ENCODE measurements around the gene C1GALT1.
"Not testable (repeated sequence)": the region's sequence is repeated elsewhere in the genome, so short reads cannot be mapped to it uniquely, and the experiment has no call there.

Gene C1GALT1

DNA sequence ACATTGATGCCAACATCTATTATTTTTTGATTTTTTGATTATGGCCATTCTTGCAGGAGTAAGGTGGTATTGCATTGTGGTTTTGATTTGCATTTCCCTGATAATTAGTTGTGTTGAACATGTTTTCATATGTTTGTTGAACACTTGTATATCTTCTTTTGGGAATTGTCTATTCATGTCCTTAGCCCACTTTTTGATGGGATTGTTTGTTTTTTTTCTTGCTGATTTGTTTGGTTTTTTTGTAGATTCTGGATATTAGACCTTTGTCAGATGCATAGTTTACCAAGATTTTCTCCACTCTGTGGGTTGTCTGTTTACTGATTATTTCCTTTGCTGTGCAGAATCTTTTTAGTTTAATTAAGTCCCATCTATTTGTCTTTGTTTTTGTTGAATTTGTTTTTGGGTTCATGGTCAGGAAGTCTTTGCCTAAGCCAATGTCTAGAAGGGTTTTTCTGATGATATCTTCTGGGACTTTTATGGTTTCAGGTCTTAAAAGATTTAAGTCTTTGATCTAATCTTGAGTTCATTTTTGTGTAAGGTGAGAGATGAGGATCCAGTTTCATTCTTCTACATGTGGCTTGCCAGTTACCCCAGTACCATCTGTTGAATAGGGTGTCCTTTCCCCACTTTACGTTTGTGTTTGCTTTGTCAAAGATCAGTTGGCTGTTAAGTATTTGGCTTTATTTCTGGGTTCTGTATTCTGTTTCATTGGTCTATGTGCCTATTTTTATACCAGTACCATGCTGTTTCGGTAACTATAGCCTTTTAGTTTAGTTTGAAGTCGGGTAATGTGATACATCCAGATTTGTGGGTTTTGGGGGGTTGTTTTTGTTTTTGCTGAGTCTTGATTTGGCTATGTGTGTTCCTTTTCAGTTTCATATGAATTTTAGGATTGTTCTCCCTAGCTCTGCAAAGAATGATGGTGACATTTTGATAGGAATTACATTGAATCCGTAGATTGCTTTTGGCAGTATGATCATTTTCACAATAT lies 10.7 kb downstream of the C1GALT1 start:
- H3K27ac ChIP-seq; DNase-seq (ENCODE audit: low read depth, low spot score): not testable (repeated sequence)

DNA sequence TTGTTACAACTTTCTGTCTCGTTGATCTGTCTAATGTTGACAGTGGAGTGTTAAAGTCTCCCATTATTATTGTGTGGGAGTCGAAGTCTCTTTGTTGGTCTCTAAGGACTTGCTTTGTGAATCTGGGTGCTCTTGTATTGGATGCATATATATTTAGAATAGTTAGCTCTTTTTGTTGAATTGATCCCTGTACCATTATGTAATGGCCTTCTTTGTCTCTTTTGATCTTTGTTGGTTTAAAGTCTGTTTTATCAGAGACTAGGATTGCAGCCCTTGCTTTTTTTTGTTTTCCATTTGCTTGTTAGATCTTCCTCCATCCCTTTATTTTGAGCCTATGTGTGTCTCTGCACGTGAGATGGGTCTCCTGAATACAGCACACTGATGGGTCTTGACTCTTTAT lies 17.2 kb downstream of the C1GALT1 start:
- not testable (repeated sequence) for H3K27ac ChIP-seq

DNA sequence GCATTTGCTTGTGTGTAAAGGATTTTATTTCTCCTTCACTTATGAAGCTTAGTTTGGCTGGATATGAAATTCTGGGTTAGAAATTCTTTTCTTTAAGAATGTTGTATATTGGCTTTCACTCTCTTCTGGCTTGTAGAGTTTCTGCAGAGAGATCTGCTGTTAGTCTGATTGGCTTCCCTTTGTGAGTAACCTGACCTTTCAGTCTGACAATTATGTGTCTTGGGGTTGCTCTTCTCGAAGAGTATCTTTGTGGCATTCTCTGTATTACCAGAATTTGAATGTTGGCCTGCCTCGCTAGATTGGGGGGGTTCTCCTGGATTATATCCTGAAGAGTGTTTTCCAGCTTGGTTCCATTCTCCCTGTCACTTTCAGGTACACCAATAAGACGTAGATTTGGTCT lies 17.9 kb downstream of the C1GALT1 start:
- DNase-seq (ENCODE audit: low read depth, low spot score); H3K27ac ChIP-seq: not testable (repeated sequence)

More for the DNA sequence above, 17.2 kb downstream of the C1GALT1 start:
- DNase-seq (ENCODE audit: low read depth, low spot score), result not testable (repeated sequence)

DNA sequence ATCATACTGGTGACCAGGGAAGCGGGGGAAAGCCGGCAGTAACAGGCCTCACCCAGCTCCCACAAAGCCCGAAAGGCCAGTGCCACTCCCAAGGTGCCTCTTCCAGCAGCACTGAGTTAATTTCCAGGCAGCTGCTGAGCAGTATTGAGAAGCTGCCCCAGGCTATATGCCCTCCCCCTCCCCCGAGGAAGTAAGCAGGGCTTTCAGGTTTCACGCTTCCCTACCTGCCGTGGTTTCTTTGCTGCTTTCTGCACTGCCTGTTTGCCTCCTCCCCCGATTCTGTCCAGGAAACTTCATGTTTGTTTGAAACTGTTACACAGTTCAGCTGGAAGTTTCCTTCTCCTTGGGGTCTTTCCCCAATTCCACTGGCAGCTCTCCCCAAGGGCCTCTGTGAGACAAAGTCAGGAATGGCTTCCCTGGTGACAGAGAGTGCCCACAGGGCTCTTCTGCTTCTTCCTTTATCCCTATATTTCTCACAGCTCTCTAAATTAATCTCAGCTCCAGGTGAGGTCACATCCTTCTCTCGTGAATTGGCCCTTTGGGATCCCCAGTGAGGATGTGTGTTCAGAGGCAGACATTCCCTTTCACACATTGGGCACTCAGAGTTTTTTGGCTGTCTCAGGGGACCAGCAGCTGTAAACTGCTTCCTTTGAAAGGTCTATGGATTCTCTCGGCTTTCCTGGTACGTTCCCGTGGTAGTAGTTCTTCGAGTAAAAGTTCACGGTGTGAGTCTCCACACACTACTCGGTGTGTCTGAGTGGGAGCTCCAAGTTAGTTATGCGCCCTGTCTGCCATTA lies 19.4 kb downstream of the C1GALT1 start:
- H3K27ac ChIP-seq, result peak overlapping the region; percentile 56
- no peak for DNase-seq (ENCODE audit: low read depth, low spot score)

DNA sequence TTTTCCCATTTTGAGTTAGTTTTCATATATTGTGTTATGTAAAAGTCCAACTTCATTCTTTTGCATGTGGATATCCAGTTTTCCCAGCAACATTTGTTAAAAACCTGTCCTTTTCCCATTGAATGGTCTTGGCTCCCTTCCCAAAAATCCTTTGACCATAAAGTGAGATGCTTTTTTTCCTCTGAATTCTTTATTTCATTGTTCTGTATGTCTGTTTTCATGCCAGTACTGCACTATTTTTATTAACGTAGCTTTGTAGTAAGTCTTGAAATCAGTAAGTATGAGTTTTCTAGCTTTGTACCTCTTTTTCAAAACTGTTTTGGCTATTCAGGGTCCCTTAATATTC lies 20.0 kb downstream of the C1GALT1 start:
- DNase-seq (ENCODE audit: low read depth, low spot score), result no peak

DNA sequence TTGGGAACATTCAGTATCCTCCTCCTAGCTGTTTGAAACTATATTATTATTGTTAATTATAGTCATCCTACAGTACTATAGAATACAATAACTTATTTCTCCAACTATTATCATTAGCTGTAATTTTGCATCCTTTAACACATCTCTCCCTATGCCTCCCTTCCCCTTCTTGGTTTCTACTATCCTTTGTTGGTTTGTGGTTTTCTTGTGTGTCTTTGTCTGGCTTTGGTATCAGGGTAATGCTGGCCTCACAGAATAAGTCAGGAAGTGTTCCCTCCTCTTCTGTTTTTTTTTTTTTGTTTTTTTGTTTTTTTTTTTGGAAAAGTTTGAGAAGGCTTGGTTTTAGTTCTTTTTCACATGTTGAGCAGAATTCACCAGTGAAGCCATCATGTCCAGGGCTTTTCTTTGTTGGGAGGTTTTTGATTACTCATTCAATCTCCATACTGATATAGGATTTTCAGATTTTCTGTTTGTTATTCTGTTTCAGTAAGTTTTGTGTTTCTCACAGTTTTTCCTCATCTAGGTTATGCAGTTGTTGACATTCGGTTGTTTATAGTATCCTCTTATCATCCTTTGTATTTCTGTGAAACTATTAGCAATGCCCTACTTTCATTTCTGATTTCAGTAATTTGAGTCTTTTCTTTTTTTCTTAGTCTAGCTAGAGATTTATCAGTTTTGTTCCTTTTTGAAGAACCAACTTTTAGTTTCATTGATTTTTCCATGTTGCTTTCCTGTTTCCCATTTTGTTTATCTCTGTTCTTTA lies 21.6 kb downstream of the C1GALT1 start:
- no peak for DNase-seq (ENCODE audit: low read depth, low spot score)
- H3K27ac ChIP-seq, result no peak overlapping the region

More for the DNA sequence above, 20.0 kb downstream of the C1GALT1 start:
- H3K27ac ChIP-seq, result peak overlapping the region; percentile 56

- peak overlapping the region; percentile 96 for H3K27ac ChIP-seq
- peak; percentile 34 for DNase-seq (ENCODE audit: low read depth, low spot score)
Measured at GRCh38 chr7:7207876-7208275, 25.5 kb downstream of the C1GALT1 start.

DNA sequence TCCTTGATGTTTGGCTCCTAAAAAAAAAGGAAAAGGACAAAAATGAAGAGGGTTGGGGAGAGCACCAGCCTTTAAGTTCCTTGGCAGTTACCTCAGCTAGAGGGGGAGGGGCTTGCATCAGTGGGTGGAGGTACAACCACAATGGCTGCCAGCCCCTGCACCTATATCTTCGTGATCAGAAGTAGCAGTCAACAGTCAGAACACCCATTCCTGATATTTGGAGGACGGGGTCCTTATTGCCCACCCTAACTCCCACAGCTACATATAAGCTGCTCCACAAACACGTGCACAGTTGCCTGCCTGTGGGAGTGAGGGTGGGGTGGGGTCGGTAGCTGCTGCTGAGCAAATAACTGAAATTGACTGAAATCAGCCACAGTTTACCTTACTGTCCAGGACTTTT lies 26.2 kb downstream of the C1GALT1 start:
- H3K27ac ChIP-seq, result peak overlapping the region; percentile 96
- no peak for DNase-seq (ENCODE audit: low read depth, low spot score)

DNA sequence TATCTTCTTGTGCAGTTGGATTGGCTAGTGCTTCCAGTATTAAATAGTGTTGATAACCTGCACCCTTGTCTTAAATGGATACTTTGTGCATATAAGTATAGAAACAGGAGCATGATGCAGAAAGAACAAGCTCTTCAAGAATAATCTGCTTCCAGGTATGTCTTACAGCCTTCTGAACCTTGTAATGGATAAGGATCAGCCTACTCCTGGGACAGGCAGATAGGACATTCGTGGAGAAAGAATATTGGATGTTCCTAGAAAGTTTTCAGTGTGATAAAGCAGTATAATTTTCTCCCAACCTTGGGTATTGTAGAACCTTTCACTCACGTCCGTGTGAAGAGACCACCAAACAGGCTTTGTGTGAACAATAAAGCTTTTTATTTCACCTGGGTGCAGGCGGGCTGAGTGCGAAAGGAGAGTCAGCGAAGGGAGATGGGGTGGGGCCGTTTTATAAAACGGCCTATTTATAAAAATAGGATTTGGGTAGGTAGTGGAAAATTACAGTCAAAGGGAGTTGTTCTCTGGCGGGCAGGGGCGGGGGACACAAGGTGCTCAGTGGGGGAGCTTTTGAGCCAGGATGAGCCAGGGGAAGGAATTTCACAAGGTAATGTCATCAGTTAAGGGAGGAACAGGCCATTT lies 27.2 kb downstream of the C1GALT1 start:
- DNase-seq (ENCODE audit: low read depth, low spot score), result no peak
- H3K27ac ChIP-seq, result no peak overlapping the region

GRCh38 chr7:7210475-7211237 lies 28.3 kb downstream of the C1GALT1 start:
- DNase-seq (ENCODE audit: low read depth, low spot score), result no peak
- H3K27ac ChIP-seq, result no peak overlapping the region

GRCh38 chr7:7212612-7213011 lies 30.3 kb downstream of the C1GALT1 start:
- peak overlapping the region; percentile 37 for H3K27ac ChIP-seq
- DNase-seq (ENCODE audit: low read depth, low spot score), result no peak

- DNase-seq (ENCODE audit: low read depth, low spot score), result no peak
- H3K27ac ChIP-seq, result no peak overlapping the region
Measured at GRCh38 chr7:7214398-7215347, 32.3 kb downstream of the C1GALT1 start.

GRCh38 chr7:7216279-7216678 lies 33.9 kb downstream of the C1GALT1 start:
- no peak overlapping the region for H3K27ac ChIP-seq
- DNase-seq (ENCODE audit: low read depth, low spot score), result no peak

DNA sequence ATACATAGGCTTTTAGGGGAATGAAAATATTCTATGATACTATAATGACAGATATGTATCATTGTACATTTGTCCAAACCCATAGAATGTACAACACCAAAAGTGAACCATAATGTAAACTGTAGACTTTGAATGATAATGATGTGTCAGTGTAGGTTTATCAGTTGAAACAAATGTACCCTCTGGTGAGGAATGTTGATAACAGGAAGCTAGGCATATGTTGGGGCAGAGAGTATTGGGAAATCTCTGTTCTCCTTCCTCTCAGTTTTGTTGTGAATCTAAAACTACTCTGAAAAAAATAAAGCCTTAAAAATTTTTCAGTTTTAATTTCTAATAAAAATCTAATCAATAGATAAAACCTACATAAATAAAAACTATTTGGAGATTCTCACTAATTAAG lies 36.9 kb downstream of the C1GALT1 start:
- H3K27ac ChIP-seq, result peak overlapping the region; percentile 75
- no peak for DNase-seq (ENCODE audit: low read depth, low spot score)

GRCh38 chr7:7220821-7221220 lies 38.5 kb downstream of the C1GALT1 start:
- no peak for DNase-seq (ENCODE audit: low read depth, low spot score)
- peak overlapping the region; percentile 75 for H3K27ac ChIP-seq

DNA sequence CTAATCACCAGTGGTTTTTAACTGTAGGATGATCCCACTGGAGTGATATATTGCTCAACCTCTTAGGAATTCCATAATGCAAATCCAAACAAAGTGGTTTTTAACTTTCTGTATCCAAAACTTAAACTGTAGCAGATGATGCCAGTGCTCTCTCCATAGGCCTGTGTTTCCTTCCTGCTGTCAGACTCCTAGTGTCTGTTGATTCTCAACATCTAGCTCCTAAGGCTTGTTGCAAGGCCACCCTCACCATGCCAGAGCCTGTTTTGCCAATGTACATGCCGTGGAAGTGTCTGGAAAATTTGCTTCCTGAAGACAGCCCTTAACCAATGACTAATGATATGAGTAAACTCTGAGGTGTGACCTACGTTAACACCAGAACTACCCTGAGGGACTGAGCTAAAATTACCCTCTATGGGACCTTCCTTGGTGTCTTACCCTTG lies 39.3 kb downstream of the C1GALT1 start:
- H3K27ac ChIP-seq, result peak overlapping the region; percentile 75
- DNase-seq (ENCODE audit: low read depth, low spot score), result peak; percentile 66

DNA sequence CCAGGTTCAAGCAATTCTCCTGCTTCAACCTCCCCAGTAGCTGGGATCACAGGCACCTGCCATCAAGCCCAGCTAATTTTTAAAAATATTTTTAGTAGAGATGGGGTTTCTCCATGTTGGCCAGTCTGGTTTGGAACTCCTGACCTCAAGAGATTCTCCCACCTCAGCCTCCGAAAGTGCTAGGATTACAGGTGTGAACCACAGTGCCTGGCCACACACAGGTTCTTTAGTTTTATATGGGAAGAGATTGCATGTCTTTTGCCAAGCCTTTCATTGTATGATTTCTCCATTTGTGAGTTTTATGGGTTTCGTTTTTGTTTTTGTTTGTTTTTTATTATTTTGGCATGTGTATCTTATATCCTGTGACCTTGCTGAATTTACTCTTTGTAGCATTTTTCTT lies 40.9 kb downstream of the C1GALT1 start:
- H3K27ac ChIP-seq, result no peak overlapping the region
- no peak for DNase-seq (ENCODE audit: low read depth, low spot score)

GRCh38 chr7:7226407-7226806 lies 44.1 kb downstream of the C1GALT1 start:
- no peak for DNase-seq (ENCODE audit: low read depth, low spot score)
- H3K27ac ChIP-seq, result no peak overlapping the region
